GM12878 (cell line): ENCODE measurements around the gene RSPH1. TPM values are rescaled to one million over a fixed set of nuclear protein-coding genes. Genes with fewer than 3 reads are reported as not detected.

ENCODE experiments used
- ATAC-seq: fragments of 200-7000 bp; cut with Tn5 transposase; 3 replicates; pipeline ENCODE4 v1.9.1; 2020; ENCODE audit warnings: mild to moderate bottlenecking, moderate library complexity
- BruUV-seq: library from RNA; stranded (reverse); fragments of 400-500 nt; replicated peaks from 2 replicates; lab custom pipeline; 2021; lab: Mats Ljungman, UMichigan
- CTCF ChIA-PET: fragments of 300-600 bp; sonication (Branson Sonifier 250); formaldehyde crosslinking; extraction: SDS; loops from one replicate; lab custom pipeline; 2021; ENCODE audit warnings: inconsistent platforms; lab: Yijun Ruan, JAX
- POLR2A ChIA-PET: fragments of 350-600 bp; formaldehyde crosslinking; extraction: SDS; loops from one replicate; lab custom pipeline; 2021; ENCODE audit warnings: inconsistent platforms; lab: Charles Lee
- RAD21 ChIA-PET: fragments of 300-600 bp; sonication (Branson Sonifier 250); formaldehyde crosslinking; loops from one replicate; lab custom pipeline; 2023; ENCODE audit warnings: antibody characterized with exemption; ENCODE audit not compliant: unreplicated experiment; lab: Charles Lee
- SMC1A ChIA-PET: fragments of 300-600 bp; sonication (Branson Sonifier 250); formaldehyde crosslinking; loops from one replicate; lab custom pipeline; 2023; ENCODE audit not compliant: unreplicated experiment, uncharacterized antibody; lab: Charles Lee
- DNase-seq: peaks from one replicate; pipeline ENCODE4 v3.0.0-alpha.2; 2011; ENCODE audit warnings: low read depth, low spot score
- FAIRE-seq: peaks from 3 replicates; lab custom pipeline; 2011; peaks lifted over from hg19 to GRCh38; lab: Jason Lieb, UNC
- H2AFZ ChIP-seq: 2 replicates; pipeline ENCODE4 v1.6.0; 2011; ENCODE audit warnings: low read depth, low read length, control low read depth; ENCODE audit not compliant: control insufficient read depth
- H3K27ac ChIP-seq: 2 replicates; pipeline ENCODE4 v1.5.1; 2011; ENCODE audit warnings: control low read depth; ENCODE audit not compliant: control insufficient read depth, insufficient read depth
- H3K27me3 ChIP-seq, 2 experiments: replicated peaks in 1 of 2; 2 replicates each; pipeline versions ENCODE4 v1.6.0 to v1.6.1; 2011; ENCODE audit warnings: low read length in 1 of 2; ENCODE audit not compliant: control insufficient read depth in 2 of 2, insufficient read depth in 2 of 2
- H3K36me3 ChIP-seq, 2 experiments: 2 replicates each; pipeline ENCODE4 v1.5.1; 2011; ENCODE audit warnings: low read length in 1 of 2; ENCODE audit not compliant: control insufficient read depth in 2 of 2, insufficient read depth in 2 of 2
- H3K4me1 ChIP-seq: 2 replicates; pipeline ENCODE4 v1.6.1; 2011; ENCODE audit warnings: mild to moderate bottlenecking, low read length, moderate library complexity, mixed read lengths; ENCODE audit not compliant: control insufficient read depth, insufficient read depth
- H3K4me2 ChIP-seq: 2 replicates; pipeline ENCODE4 v1.6.0; 2011; ENCODE audit warnings: control low read depth; ENCODE audit not compliant: control insufficient read depth, insufficient read depth
- H3K4me3 ChIP-seq: fragments of 200-600 bp; sonication (generic); 2 replicates; pipeline ENCODE4 v1.5.1; 2016
- H3K79me2 ChIP-seq: 2 replicates; pipeline ENCODE4 v1.6.0; 2011; ENCODE audit warnings: low read length; ENCODE audit not compliant: control insufficient read depth, insufficient read depth
- H3K9ac ChIP-seq: 2 replicates; pipeline ENCODE4 v1.8.0; 2011; ENCODE audit warnings: low read length, control low read depth, mixed read lengths; ENCODE audit not compliant: control insufficient read depth, insufficient read depth
- H3K9me3 ChIP-seq: replicated peaks from 3 replicates; pipeline ENCODE4 v1.5.1; 2011; ENCODE audit warnings: mild to moderate bottlenecking, low read length; ENCODE audit not compliant: control insufficient read depth, insufficient read depth
- H4K20me1 ChIP-seq: 2 replicates; pipeline ENCODE4 v1.6.0; 2011; ENCODE audit not compliant: control insufficient read depth, insufficient read depth
- CHD4 ChIP-seq: fragments of 200-600 bp; sonication (generic); IDR thresholded peaks from 2 replicates; pipeline ENCODE4 v1.6.1; 2016; ENCODE audit warnings: mild to moderate bottlenecking
- E2F8 ChIP-seq: fragments of 450-650 bp; IDR thresholded peaks from 2 replicates; pipeline ENCODE4 v1.6.1; 2018; ENCODE audit warnings: mild to moderate bottlenecking, low read depth, moderate library complexity; ENCODE audit not compliant: partially characterized antibody
- ZNF384 ChIP-seq: IDR thresholded peaks from 2 replicates; pipeline ENCODE4 v1.6.1; 2012; ENCODE audit warnings: low read depth, mild to moderate bottlenecking, low read length, improper control_type of control experiment, borderline replicate concordance
- ZZZ3 ChIP-seq: IDR thresholded peaks from 2 replicates; pipeline ENCODE4 v1.6.1; 2011; ENCODE audit warnings: low read depth; ENCODE audit not compliant: control insufficient read depth, insufficient read length
- WGBS: methylation state at CpG from one replicate; pipeline ENCODE4 v1.1.6; 2016; ENCODE audit warnings: low lambda C conversion rate; ENCODE audit not compliant: insufficient replicate concordance, insufficient coverage; ENCODE audit errors: missing lambda C conversion rate; 5-methylcytosine and 5-hydroxymethylcytosine counted together
- in situ Hi-C: fragments of 300-500 bp; cut with MboI; formaldehyde crosslinking; loops from 9 replicates; pipeline ENCODE4 v1.14.3; 2018; ENCODE audit warnings: mixed read lengths
- intact Hi-C: fragments of 100-400 bp; cut with micrococcal nuclease; formaldehyde crosslinking; loops from one replicate; pipeline ENCODE4 v1.14.2; 2022; ENCODE audit not compliant: unreplicated experiment
- polyA plus RNA-seq, 11 experiments: library from polyadenylated mRNA; depleted of rRNA in 4 of 11; unstranded in 6 of 11; stranded (reverse) in 5 of 11; fragments of >200 nt; fragmentation: Nextera tagmentation in 4 of 11; fragmentation: Illumina TruSeq in 1 of 11; extraction: Ambion mirVana in 4 of 11; extraction: Trizol in 1 of 11; gene quantifications; 1 replicate in 1 of 11; 2 replicates in 10 of 11; pipeline versions ENCODE4 v1.2.1 to v1.2.3, GENCODE V29; 2011 to 2016; ENCODE audit warnings: inconsistent platforms in 2 of 11, missing spikeins in 2 of 11, low read depth in 1 of 11
- total RNA-seq, 4 experiments: library from RNA; depleted of rRNA in 3 of 4; stranded (reverse); fragments of >200 nt in 3 of 4; fragmentation: Illumina TruSeq in 1 of 4; extraction: Trizol in 1 of 4; gene quantifications; 2 replicates each; pipeline versions ENCODE4 v1.2.1 to v1.2.3, GENCODE V29; 2013 to 2021

RSPH1 gene
- total and polyA plus RNA-seq, 10 of the 15 experiments (the other 5 are each of a cell fraction or from before 2014, with no cell fraction given) = 0.11 to 1.4 (median 0.38) TPM

- Histone ChIP-seq H3K4me3 (no peak overlapping the region), H4K20me1 (no peaks in the 10 kb centered on the region), H3K27ac (no peak overlapping the region), H2AFZ (no peak overlapping the region), H3K27me3 (no peaks in the 10 kb centered on the region), H3K9ac (no peak overlapping the region), H3K9me3 (no peaks in the 10 kb centered on the region; the same call in 2 of the 3 replicates), H3K4me2 (no peak overlapping the region), H3K4me1 (peaks cover 14% of the 10 kb centered on the region), H3K36me3 (no peaks in the 10 kb centered on the region), H3K79me2 (no peaks in the 10 kb centered on the region)
- ChIA-PET RAD21 (interaction anchor here (1.4 to 4.0 kb wide), 2 partner anchors 26 to 42 kb away, joined by 3 to 16 read pairs; no protein-coding TSS in a partner anchor), SMC1A (interaction anchor here (0.6 to 1.5 kb wide), 5 partner anchors 10 to 42 kb away, joined by 3 to 4 read pairs (median 4); no protein-coding TSS in a partner anchor), CTCF (interaction anchor here (0.9 kb wide), 1 partner anchor 111 kb away, joined by 3 read pairs; no protein-coding TSS in a partner anchor), POLR2A (no interaction called here)
- DNase-seq (no peak), ATAC-seq (no peak), FAIRE-seq (no peak)
- in situ Hi-C loops (no loop called here), intact Hi-C loops (no loop called here)
- TF ChIP-seq ZNF384 = no peak
- no peak for TF ChIP-seq ZZZ3
- TF ChIP-seq CHD4 = no peak
- TF ChIP-seq E2F8 = no peak
- WGBS = 69% methylated on average over 13 of the region's 13 CpGs
- BruUV-seq = no TSS peak
Observed at GRCh38 chr21:42493109-42494060, 2.6 kb downstream of the RSPH1 start.
